ENCODE measurements around the gene CSRNP3. TPM values are rescaled to one million over a fixed set of nuclear protein-coding genes. Genes with fewer than 3 reads are reported as not detected.

The CSRNP3 gene
- polyA plus RNA-seq, 1 donor (not counting 4 experiments of a cell fraction or from before 2014, with no cell fraction given), result 0.87 TPM

- H3K9ac ChIP-seq (ENCODE audit: control insufficient read depth, extremely low read depth, insufficient read depth, low read length), result no peak overlapping the region
- dilution Hi-C loops (cut with MboI; ENCODE audit: extremely low pct_ligation_motif_present, low sequenced_read_pairs), result no loop called here
- no peaks in the 10 kb centered on the region for H3K9me1 ChIP-seq (ENCODE audit: control insufficient read depth, extremely low read depth, insufficient read depth, low read length)
- no peaks in the 10 kb centered on the region for H4K20me1 ChIP-seq (ENCODE audit: control insufficient read depth, extremely low read depth, insufficient read depth, low read length)
- FAIRE-seq (no peak), DNase-seq (ENCODE audit: low read depth, low spot score) (no peak)
- H3K79me2 ChIP-seq (ENCODE audit: control insufficient read depth, insufficient read depth, low read length), result no peaks in the 10 kb centered on the region
- no peak overlapping the region for H2AFZ ChIP-seq (ENCODE audit: control insufficient read depth, low read length)
- H3K4me2 ChIP-seq (ENCODE audit: control insufficient read depth, extremely low read depth, insufficient read depth, low read depth, low read length), result no peak overlapping the region
- H3K27me3 ChIP-seq (ENCODE audit: control insufficient read depth, extremely low read depth, insufficient read depth, low read length), result no peaks in the 10 kb centered on the region
- TF ChIP-seq CTCF (optimal IDR thresholded peaks at IDR 0.05 in 1 of 3, IDR thresholded peaks at IDR 0.05 in 1 of 3, conservative IDR thresholded peaks at IDR 0.05 in 1 of 3; ENCODE audit: extremely low read depth in 1 of 3, insufficient read depth in 2 of 3, low read length in 3 of 3) (no peak), EZH2 (IDR thresholded peaks at IDR 0.05; ENCODE audit: low read length) (no peak)
- H3K4me3 ChIP-seq (ENCODE audit: control insufficient read depth in 2 of 3, extremely low read depth in 1 of 3, insufficient read depth in 2 of 3, low read depth in 1 of 3, low read length in 3 of 3), result no peak overlapping the region
- H3K36me3 ChIP-seq (ENCODE audit: control insufficient read depth in 2 of 2, extremely low read depth in 1 of 2, insufficient read depth in 2 of 2, low read length in 2 of 2), result no peaks in the 10 kb centered on the region
- H3K4me1 ChIP-seq (ENCODE audit: control insufficient read depth, extremely low read depth, insufficient read depth, low read length), result no peaks in the 10 kb centered on the region
- H3K9me3 ChIP-seq (ENCODE audit: control insufficient read depth, low read depth, low read length), result no peaks in the 10 kb centered on the region
- H3K27ac ChIP-seq (ENCODE audit: control insufficient read depth, insufficient read depth, low read length), result no peak overlapping the region
These were observed 41.8 kb upstream of the CSRNP3 start for GRCh38 chr2:165427686-165428085.

GRCh38 chr2:165428926-165429325 is 40.6 kb upstream of the CSRNP3 start:
- no peaks in the 10 kb centered on the region for H3K9me1 ChIP-seq (ENCODE audit: control insufficient read depth, extremely low read depth, insufficient read depth, low read length)
- no peaks in the 10 kb centered on the region for H3K9me3 ChIP-seq (ENCODE audit: control insufficient read depth, low read depth, low read length)
- H4K20me1 ChIP-seq (ENCODE audit: control insufficient read depth, extremely low read depth, insufficient read depth, low read length), result no peaks in the 10 kb centered on the region
- H3K36me3 ChIP-seq (ENCODE audit: control insufficient read depth in 2 of 2, extremely low read depth in 1 of 2, insufficient read depth in 2 of 2, low read length in 2 of 2), result no peaks in the 10 kb centered on the region
- dilution Hi-C loops (cut with MboI; ENCODE audit: extremely low pct_ligation_motif_present, low sequenced_read_pairs), result no loop called here
- H3K9ac ChIP-seq (ENCODE audit: control insufficient read depth, extremely low read depth, insufficient read depth, low read length), result no peak overlapping the region
- H3K4me2 ChIP-seq (ENCODE audit: control insufficient read depth, extremely low read depth, insufficient read depth, low read depth, low read length), result no peak overlapping the region
- H3K27me3 ChIP-seq (ENCODE audit: control insufficient read depth, extremely low read depth, insufficient read depth, low read length), result no peaks in the 10 kb centered on the region
- TF ChIP-seq EZH2 (IDR thresholded peaks at IDR 0.05; ENCODE audit: low read length), result no peak
- no peak for TF ChIP-seq CTCF (optimal IDR thresholded peaks at IDR 0.05 in 1 of 3, IDR thresholded peaks at IDR 0.05 in 1 of 3, conservative IDR thresholded peaks at IDR 0.05 in 1 of 3; ENCODE audit: extremely low read depth in 1 of 3, insufficient read depth in 2 of 3, low read length in 3 of 3)
- H3K4me1 ChIP-seq (ENCODE audit: control insufficient read depth, extremely low read depth, insufficient read depth, low read length), result no peaks in the 10 kb centered on the region
- H3K4me3 ChIP-seq (ENCODE audit: control insufficient read depth in 2 of 3, extremely low read depth in 1 of 3, insufficient read depth in 2 of 3, low read depth in 1 of 3, low read length in 3 of 3), result no peak overlapping the region
- H2AFZ ChIP-seq (ENCODE audit: control insufficient read depth, low read length), result no peak overlapping the region
- FAIRE-seq (no peak), DNase-seq (ENCODE audit: low read depth, low spot score) (no peak)
- H3K27ac ChIP-seq (ENCODE audit: control insufficient read depth, insufficient read depth, low read length), result no peak overlapping the region
- no peaks in the 10 kb centered on the region for H3K79me2 ChIP-seq (ENCODE audit: control insufficient read depth, insufficient read depth, low read length)
